Fibroblast of lung (primary cell): Measurements from ENCODE around the gene SESN1.

Experiments used
- EZH2 ChIP-seq: IDR thresholded peaks from 2 replicates; pipeline ENCODE4 v1.5.1; 2012; ENCODE audit warnings: low read length, control low read depth, mild to moderate bottlenecking; ENCODE audit errors: missing control alignments
- TF ChIP-seq, protein P1 (sequence below), 2 donors: IDR thresholded peaks in 1 of 2; conservative IDR thresholded peaks in 1 of 2; 1 replicate in 1 of 2; 2 replicates in 1 of 2; pipeline ENCODE4 v1.5.1; 2011 to 2012; ENCODE audit warnings: low read length in 2 of 2, control low read depth in 1 of 2, inconsistent platforms in 1 of 2, low read depth in 1 of 2, mild to moderate bottlenecking in 1 of 2

DNA sequence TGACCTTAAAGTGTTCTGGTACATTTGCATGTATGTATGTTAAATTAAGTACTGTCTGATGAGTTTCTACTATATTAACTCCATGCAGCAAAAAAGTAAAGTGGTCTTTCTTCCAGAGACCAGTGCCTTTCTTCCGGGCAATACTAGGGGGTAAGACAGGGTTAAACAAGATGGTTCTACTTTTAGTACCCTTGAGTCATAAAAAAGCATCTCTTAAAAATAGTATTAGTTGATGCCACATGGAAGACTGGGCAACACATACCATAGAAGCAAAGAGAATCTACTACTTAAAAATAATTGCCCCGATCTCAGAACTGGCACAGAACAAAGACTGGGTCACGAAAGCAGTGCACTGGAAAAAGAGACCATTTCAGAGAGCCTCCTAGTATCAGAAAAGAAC lies 66.2 kb downstream of the SESN1 start:
- TF ChIP-seq, protein P1, sequence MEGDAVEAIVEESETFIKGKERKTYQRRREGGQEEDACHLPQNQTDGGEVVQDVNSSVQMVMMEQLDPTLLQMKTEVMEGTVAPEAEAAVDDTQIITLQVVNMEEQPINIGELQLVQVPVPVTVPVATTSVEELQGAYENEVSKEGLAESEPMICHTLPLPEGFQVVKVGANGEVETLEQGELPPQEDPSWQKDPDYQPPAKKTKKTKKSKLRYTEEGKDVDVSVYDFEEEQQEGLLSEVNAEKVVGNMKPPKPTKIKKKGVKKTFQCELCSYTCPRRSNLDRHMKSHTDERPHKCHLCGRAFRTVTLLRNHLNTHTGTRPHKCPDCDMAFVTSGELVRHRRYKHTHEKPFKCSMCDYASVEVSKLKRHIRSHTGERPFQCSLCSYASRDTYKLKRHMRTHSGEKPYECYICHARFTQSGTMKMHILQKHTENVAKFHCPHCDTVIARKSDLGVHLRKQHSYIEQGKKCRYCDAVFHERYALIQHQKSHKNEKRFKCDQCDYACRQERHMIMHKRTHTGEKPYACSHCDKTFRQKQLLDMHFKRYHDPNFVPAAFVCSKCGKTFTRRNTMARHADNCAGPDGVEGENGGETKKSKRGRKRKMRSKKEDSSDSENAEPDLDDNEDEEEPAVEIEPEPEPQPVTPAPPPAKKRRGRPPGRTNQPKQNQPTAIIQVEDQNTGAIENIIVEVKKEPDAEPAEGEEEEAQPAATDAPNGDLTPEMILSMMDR (conservative IDR thresholded peaks at IDR 0.05 in 1 of 2, IDR thresholded peaks at IDR 0.05 in 1 of 2; ENCODE audit: low read depth in 1 of 2, low read length in 2 of 2): no peak
- TF ChIP-seq EZH2: no peak
